ENCODE data around the gene LDLRAP1. TPM values are rescaled to one million over a fixed set of nuclear protein-coding genes. Genes with fewer than 3 reads are reported as not detected.

The LDLRAP1 gene
- total and polyA plus RNA-seq, 8 donors: 17.0 to 28.7 (median 22.4) TPM

DNA sequence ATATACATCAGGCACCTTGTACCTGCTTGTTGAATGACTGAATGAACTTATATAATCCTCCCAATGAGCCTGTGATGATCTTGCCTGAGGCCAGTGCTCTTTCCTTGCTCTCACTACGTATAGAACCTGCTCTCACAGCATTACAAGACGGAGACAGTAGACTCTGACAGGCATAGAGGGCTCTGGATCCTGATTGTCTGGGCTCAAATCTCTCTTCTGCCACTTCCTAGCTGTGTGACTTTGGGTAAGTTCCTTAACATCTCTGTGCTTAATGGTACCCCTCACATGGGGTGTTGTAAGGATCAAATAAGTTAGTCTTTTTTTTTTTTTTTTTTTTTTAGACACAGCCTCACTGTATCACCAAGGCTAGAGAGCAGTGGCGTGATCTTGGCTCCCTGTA lies 69.0 kb downstream of the LDLRAP1 start:
- ATAC-seq: no peak

DNA sequence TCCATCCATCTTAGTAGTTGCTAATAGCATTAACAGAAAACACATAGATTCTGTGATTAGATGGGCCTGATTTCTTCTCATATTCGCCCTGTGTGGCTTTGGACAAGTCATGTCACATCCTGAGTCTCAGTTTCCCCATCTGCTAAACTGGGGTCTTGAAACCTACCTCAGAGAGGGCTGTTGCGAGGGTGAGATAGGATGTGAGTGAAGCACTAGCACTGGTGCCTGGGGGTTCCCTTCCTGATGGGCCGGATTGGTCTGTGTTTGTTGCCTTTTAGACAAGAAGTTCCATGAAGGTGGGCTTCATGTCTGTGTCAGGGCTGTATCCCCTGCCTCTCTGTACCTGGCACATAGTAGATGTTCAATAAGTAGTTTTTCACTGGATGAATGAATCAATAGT lies 69.7 kb downstream of the LDLRAP1 start:
- intact Hi-C loops (cut with DNase I): loop anchor here in 1 of 2 donors (10.0 kb wide), 1 partner anchor 132 kb away; no protein-coding TSS in a partner anchor
- TF ChIP-seq, protein P1, sequence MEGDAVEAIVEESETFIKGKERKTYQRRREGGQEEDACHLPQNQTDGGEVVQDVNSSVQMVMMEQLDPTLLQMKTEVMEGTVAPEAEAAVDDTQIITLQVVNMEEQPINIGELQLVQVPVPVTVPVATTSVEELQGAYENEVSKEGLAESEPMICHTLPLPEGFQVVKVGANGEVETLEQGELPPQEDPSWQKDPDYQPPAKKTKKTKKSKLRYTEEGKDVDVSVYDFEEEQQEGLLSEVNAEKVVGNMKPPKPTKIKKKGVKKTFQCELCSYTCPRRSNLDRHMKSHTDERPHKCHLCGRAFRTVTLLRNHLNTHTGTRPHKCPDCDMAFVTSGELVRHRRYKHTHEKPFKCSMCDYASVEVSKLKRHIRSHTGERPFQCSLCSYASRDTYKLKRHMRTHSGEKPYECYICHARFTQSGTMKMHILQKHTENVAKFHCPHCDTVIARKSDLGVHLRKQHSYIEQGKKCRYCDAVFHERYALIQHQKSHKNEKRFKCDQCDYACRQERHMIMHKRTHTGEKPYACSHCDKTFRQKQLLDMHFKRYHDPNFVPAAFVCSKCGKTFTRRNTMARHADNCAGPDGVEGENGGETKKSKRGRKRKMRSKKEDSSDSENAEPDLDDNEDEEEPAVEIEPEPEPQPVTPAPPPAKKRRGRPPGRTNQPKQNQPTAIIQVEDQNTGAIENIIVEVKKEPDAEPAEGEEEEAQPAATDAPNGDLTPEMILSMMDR (IDR thresholded peaks at IDR 0.05): no peak
- Histone ChIP-seq H3K36me3 (no peaks in the 10 kb centered on the region), H3K9me3 (no peaks in the 10 kb centered on the region), H3K27ac (no peak overlapping the region), H3K4me3 (no peak overlapping the region), H3K4me1 (peaks cover 7 to 25% of the 10 kb centered on the region in 2 donors), H3K27me3 (peaks cover 0 to 15% of the 10 kb centered on the region in 2 donors)
- ATAC-seq (no peak), DNase-seq (no peak)

More for the DNA sequence above, 69.0 kb downstream of the LDLRAP1 start:
- H3K27me3 ChIP-seq: peaks cover 0 to 9% of the 10 kb centered on the region in 2 donors
- intact Hi-C loops (cut with DNase I): loop anchor here in 1 of 2 donors (10.0 kb wide), 1 partner anchor 132 kb away; no protein-coding TSS in a partner anchor
- H3K36me3 ChIP-seq: no peaks in the 10 kb centered on the region
- no peak overlapping the region for H3K4me3 ChIP-seq
- H3K9me3 ChIP-seq: no peaks in the 10 kb centered on the region
- TF ChIP-seq, protein P1 (IDR thresholded peaks at IDR 0.05): no peak
- peaks cover 5 to 18% of the 10 kb centered on the region in 2 donors for H3K4me1 ChIP-seq
- no peak for DNase-seq
- H3K27ac ChIP-seq: no peak overlapping the region

DNA sequence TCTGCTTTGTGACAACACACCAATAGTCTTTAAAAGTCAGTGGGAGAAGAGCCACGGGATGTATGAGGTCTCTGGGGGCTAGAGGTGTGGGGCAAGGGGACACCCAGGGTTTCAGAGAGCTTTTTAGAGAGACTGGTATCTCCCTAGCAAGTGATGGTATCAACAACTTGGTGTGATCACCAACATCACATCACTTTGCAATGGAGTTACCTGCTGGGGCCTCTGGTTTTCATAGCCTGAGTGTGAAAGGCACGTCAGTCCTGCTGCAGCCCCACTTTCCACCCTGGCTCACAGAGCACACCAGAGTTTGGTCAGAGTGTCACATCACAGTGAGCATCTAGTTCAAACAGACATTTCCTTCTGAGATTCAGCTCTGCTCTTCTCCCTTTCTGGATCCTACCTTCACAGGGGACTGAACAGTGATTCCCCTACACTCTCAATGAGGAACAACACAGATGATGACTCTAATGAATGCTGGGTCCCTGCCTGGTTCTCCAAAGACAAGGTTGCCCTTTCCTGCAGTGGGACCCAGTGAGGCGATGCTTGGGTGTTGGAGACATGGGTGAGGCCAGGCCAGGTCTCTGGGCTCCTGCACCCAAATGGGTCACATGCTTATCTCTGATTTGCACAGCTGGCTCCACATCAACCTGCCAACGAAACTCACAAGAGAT lies 71.2 kb downstream of the LDLRAP1 start:
- DNase-seq (no peak), ATAC-seq (no peak)
- TF ChIP-seq, protein P1 (IDR thresholded peaks at IDR 0.05): no peak
- Histone ChIP-seq H3K4me1 (peaks cover 5 to 33% of the 10 kb centered on the region in 2 donors), H3K4me3 (no peak overlapping the region), H3K27me3 (peaks cover 0 to 20% of the 10 kb centered on the region in 2 donors), H3K27ac (no peak overlapping the region), H3K36me3 (no peaks in the 10 kb centered on the region), H3K9me3 (no peaks in the 10 kb centered on the region)
- intact Hi-C loops (cut with DNase I): loop anchor here in 1 of 2 donors (10.0 kb wide), 1 partner anchor 130 kb away; no protein-coding TSS in a partner anchor

DNA sequence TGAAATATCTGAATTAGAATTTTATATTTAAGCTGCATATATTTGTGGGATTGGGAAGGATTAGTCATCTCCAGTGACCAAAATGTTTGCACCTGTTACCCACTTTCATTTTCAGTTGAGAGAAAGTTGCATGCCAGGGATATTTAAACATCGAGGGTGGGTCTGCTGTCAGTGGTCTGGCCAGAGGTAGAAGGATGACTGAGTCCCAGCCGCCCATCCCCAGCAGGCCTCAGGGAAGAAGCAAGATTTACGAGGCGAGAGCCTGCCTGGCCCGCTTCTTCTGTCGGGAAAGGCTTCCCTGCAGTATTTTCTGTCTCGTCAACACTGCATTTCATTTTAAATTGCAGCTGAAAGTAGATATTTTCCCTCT lies 71.8 kb downstream of the LDLRAP1 start:
- Histone ChIP-seq H3K4me3 (no peak overlapping the region), H3K9me3 (no peaks in the 10 kb centered on the region), H3K36me3 (no peaks in the 10 kb centered on the region), H3K27me3 (peaks cover 0 to 20% of the 10 kb centered on the region in 2 donors), H3K27ac (no peak overlapping the region), H3K4me1 (peaks cover 5 to 34% of the 10 kb centered on the region in 2 donors)
- TF ChIP-seq, protein P1 (IDR thresholded peaks at IDR 0.05): no peak
- ATAC-seq (no peak), DNase-seq (no peak)
- intact Hi-C loops (cut with DNase I): loop anchor here in 1 of 2 donors (10.0 kb wide), 1 partner anchor 130 kb away; no protein-coding TSS in a partner anchor

DNA sequence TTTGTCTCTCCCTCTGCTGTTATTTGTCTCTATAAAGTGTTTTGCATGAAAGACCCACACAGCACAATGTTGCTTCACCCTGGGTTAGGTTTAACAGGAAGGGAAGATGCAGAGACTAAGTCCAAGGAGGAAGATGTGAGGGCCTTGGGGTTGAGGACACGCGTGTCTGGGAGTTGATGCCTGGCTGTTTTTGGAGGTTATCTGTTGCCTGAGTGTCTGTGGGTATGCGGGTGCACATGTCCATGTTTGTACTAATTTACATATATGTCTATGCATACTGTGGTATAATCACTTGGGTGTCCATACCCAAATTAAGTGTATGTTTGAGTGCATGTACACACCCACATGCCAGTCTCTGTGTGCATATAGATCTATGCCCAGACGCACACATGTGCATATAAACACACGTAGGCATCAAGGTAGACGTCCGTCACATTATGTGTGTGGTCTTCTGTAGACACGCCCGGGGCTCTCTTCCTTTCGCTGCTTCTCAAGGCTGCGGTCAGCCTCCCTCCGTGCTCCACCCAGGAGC lies 72.2 kb downstream of the LDLRAP1 start:
- TF ChIP-seq, protein P1 (IDR thresholded peaks at IDR 0.05): no peak
- H3K4me1 ChIP-seq: peaks cover 5 to 38% of the 10 kb centered on the region in 2 donors
- DNase-seq: no peak
- peak overlapping the region; percentile 56 to 69 for H3K27ac ChIP-seq
- peak; percentile 17 for ATAC-seq
- H3K4me3 ChIP-seq: peak overlapping the region; percentile 50 to 57
- peaks cover 0 to 20% of the 10 kb centered on the region in 2 donors for H3K27me3 ChIP-seq
- intact Hi-C loops (cut with DNase I): loop anchor here in 1 of 2 donors (10.0 kb wide), 1 partner anchor 129 kb away; no protein-coding TSS in a partner anchor
- no peaks in the 10 kb centered on the region for H3K9me3 ChIP-seq
- H3K36me3 ChIP-seq: no peaks in the 10 kb centered on the region

All from left lung (tissue), 10 donors.